Muscle of leg (tissue), 11 donors: ENCODE data around the gene FAM185A. TPM values are rescaled to one million over a fixed set of nuclear protein-coding genes. Genes with fewer than 3 reads are reported as not detected.
"Not testable (repeated sequence)": the region's sequence is repeated elsewhere in the genome, so short reads cannot be mapped to it uniquely, and the experiment has no call there.

ENCODE experiments used
- DNase-seq: peaks from one replicate; pipeline ENCODE4 v3.0.0; 2013
- H3K27ac ChIP-seq: one replicate; pipeline ENCODE4 v1.5.1; 2013; ENCODE audit warnings: mild to moderate bottlenecking, low read length, control low read depth
- H3K27me3 ChIP-seq: one replicate; pipeline ENCODE4 v1.6.1; 2013; ENCODE audit warnings: low read length; ENCODE audit not compliant: control insufficient read depth, insufficient read depth
- H3K36me3 ChIP-seq: one replicate; pipeline ENCODE4 v1.6.1; 2013; ENCODE audit warnings: low read length; ENCODE audit not compliant: control insufficient read depth, insufficient read depth
- H3K4me1 ChIP-seq: one replicate; pipeline ENCODE4 v1.6.1; 2013; ENCODE audit warnings: low read length; ENCODE audit not compliant: control insufficient read depth, insufficient read depth
- H3K4me3 ChIP-seq: one replicate; pipeline ENCODE4 v1.5.1; 2013; ENCODE audit warnings: low read length, control low read depth
- H3K9me3 ChIP-seq: replicated peaks from 2 replicates; pipeline ENCODE4 v1.6.1; 2013; ENCODE audit warnings: low read depth, low read length; ENCODE audit not compliant: control insufficient read depth
- WGBS: methylation state at CpG from one replicate; pipeline ENCODE4 v1.1.5; 2013; ENCODE audit warnings: missing lambda C conversion rate; ENCODE audit not compliant: insufficient coverage; 5-methylcytosine and 5-hydroxymethylcytosine counted together
- polyA plus RNA-seq, 8 donors: library from polyadenylated mRNA; unstranded; fragments of 120-200 nt; gene quantifications; one replicate each; pipeline versions ENCODE4 v1.2.1 to v1.2.3, GENCODE V29; 2013; ENCODE audit warnings: inconsistent platforms in 1 of 8, low replicate concordance in 1 of 8; ENCODE audit not compliant: insufficient read length in 8 of 8, insufficient read depth in 1 of 8
- total RNA-seq: library from RNA; stranded (reverse); fragments of 120-200 nt; gene quantifications from one replicate; pipeline ENCODE4 v1.2.4, GENCODE V29; 2013

FAM185A gene
- total and polyA plus RNA-seq, 9 donors = 4.3 to 7.4 (median 4.8) TPM

GRCh38 chr7:102830197-102830596 is 81.4 kb downstream of the FAM185A start:
- H3K36me3 ChIP-seq = peaks cover 13% of the 10 kb centered on the region
- peaks cover 6% of the 10 kb centered on the region for H3K4me1 ChIP-seq
- no peak overlapping the region for H3K27ac ChIP-seq
- no peaks in the 10 kb centered on the region for H3K9me3 ChIP-seq
- DNase-seq = no peak
- no CpG with 5 or more reads among the region's 2 CpGs for WGBS
- H3K27me3 ChIP-seq = no peaks in the 10 kb centered on the region
- H3K4me3 ChIP-seq = no peak overlapping the region

GRCh38 chr7:102832674-102833073 is 83.9 kb downstream of the FAM185A start:
- H3K9me3 ChIP-seq = no peaks in the 10 kb centered on the region
- peaks cover 8% of the 10 kb centered on the region for H3K36me3 ChIP-seq
- 14% methylated on average over 1 of the region's 1 CpG for WGBS
- H3K27me3 ChIP-seq = no peaks in the 10 kb centered on the region
- H3K4me1 ChIP-seq = peaks cover 11% of the 10 kb centered on the region
- no peak overlapping the region for H3K4me3 ChIP-seq
- DNase-seq = peak; percentile 76
- H3K27ac ChIP-seq = no peak overlapping the region

GRCh38 chr7:102833343-102833742 is 84.5 kb downstream of the FAM185A start:
- Histone ChIP-seq H3K9me3 (no peaks in the 10 kb centered on the region), H3K27ac (no peak overlapping the region), H3K4me1 (peaks cover 11% of the 10 kb centered on the region), H3K4me3 (no peak overlapping the region), H3K36me3 (peaks cover 8% of the 10 kb centered on the region), H3K27me3 (no peaks in the 10 kb centered on the region)
- no CpG with 5 or more reads among the region's 5 CpGs for WGBS
- DNase-seq = no peak

GRCh38 chr7:102834466-102834865 is 85.7 kb downstream of the FAM185A start:
- Histone ChIP-seq H3K4me1 (peaks cover 7% of the 10 kb centered on the region), H3K27ac (no peak overlapping the region), H3K36me3 (peaks cover under 1% of the 10 kb centered on the region), H3K9me3 (no peaks in the 10 kb centered on the region), H3K27me3 (no peaks in the 10 kb centered on the region), H3K4me3 (no peak overlapping the region)
- no peak for DNase-seq
- WGBS = no CpG with 5 or more reads among the region's 1 CpG

- Histone ChIP-seq H3K4me1 (peaks cover 7% of the 10 kb centered on the region), H3K9me3 (no peaks in the 10 kb centered on the region), H3K36me3 (no peaks in the 10 kb centered on the region), H3K27me3 (no peaks in the 10 kb centered on the region), H3K27ac (no peak overlapping the region), H3K4me3 (no peak overlapping the region)
- 83% methylated on average over 1 of the region's 1 CpG for WGBS
- DNase-seq = no peak
These were observed 86.2 kb downstream of the FAM185A start for GRCh38 chr7:102834999-102835398.

GRCh38 chr7:102836191-102836919 is 87.6 kb downstream of the FAM185A start:
- WGBS = no CpG with 5 or more reads among the region's 6 CpGs
- no peaks in the 10 kb centered on the region for H3K9me3 ChIP-seq
- no peaks in the 10 kb centered on the region for H3K27me3 ChIP-seq
- peaks cover 9% of the 10 kb centered on the region for H3K4me1 ChIP-seq
- peak overlapping the region; percentile 9 for H3K27ac ChIP-seq
- peak; percentile 76 for DNase-seq
- no peak overlapping the region for H3K4me3 ChIP-seq
- no peaks in the 10 kb centered on the region for H3K36me3 ChIP-seq

- no peak overlapping the region for H3K27ac ChIP-seq
- H3K27me3 ChIP-seq = no peaks in the 10 kb centered on the region
- no peaks in the 10 kb centered on the region for H3K36me3 ChIP-seq
- H3K4me3 ChIP-seq = no peak overlapping the region
- no peak for DNase-seq
- peaks cover 9% of the 10 kb centered on the region for H3K4me1 ChIP-seq
- WGBS = 100% methylated on average over 1 of the region's 1 CpG
- no peaks in the 10 kb centered on the region for H3K9me3 ChIP-seq
These were observed 88.2 kb downstream of the FAM185A start for GRCh38 chr7:102836977-102837376.

GRCh38 chr7:102837802-102838201 is 89.0 kb downstream of the FAM185A start:
- Histone ChIP-seq H3K27ac (no peak overlapping the region), H3K36me3 (no peaks in the 10 kb centered on the region), H3K4me1 (peaks cover 7% of the 10 kb centered on the region), H3K4me3 (no peak overlapping the region), H3K9me3 (no peaks in the 10 kb centered on the region), H3K27me3 (no peaks in the 10 kb centered on the region)
- WGBS = no CpG with 5 or more reads among the region's 3 CpGs
- DNase-seq = no peak

GRCh38 chr7:102838572-102839101 is 89.8 kb downstream of the FAM185A start:
- DNase-seq, H3K27me3 ChIP-seq, H3K4me3 ChIP-seq, H3K27ac ChIP-seq, H3K36me3 ChIP-seq, H3K9me3 ChIP-seq, H3K4me1 ChIP-seq: not testable (repeated sequence)
- WGBS = 86% methylated on average over 8 of the region's 10 CpGs

- WGBS = no CpG with 5 or more reads among the region's 3 CpGs
- Histone ChIP-seq H3K4me3 (no peak overlapping the region), H3K36me3 (no peaks in the 10 kb centered on the region), H3K27ac (no peak overlapping the region), H3K27me3 (no peaks in the 10 kb centered on the region), H3K4me1 (peaks cover 7% of the 10 kb centered on the region), H3K9me3 (no peaks in the 10 kb centered on the region)
- DNase-seq = no peak
These were observed 91.6 kb downstream of the FAM185A start for GRCh38 chr7:102840404-102840803.
